Adrenal gland (tissue), 12 donors: ENCODE measurements around the gene PSTK. TPM values are rescaled to one million over a fixed set of nuclear protein-coding genes. Genes with fewer than 3 reads are reported as not detected.

ENCODE experiments used
- DNase-seq, 7 donors: peaks; one replicate each; pipeline ENCODE4 v3.0.0-alpha.2; 2019 to 2020
- H3K27ac ChIP-seq, 5 donors: fragments of 200-600 bp; sonication (generic) in 4 of 5; 1 replicate in 3 of 5; 2 replicates in 2 of 5; pipeline versions ENCODE4 v1.5.1 to v1.8.0; 2016 to 2020; ENCODE audit warnings: mild to moderate bottlenecking in 1 of 5
- H3K27me3 ChIP-seq: fragments of 200-600 bp; 2 replicates; pipeline ENCODE4 v1.8.0; 2021
- H3K36me3 ChIP-seq, 2 donors: fragments of 200-600 bp; replicated peaks in 1 of 2; 1 replicate in 1 of 2; 2 replicates in 1 of 2; pipeline versions ENCODE4 v1.5.1 to v1.8.0; 2018 to 2022
- H3K4me1 ChIP-seq, 2 donors: fragments of 200-600 bp; replicated peaks in 1 of 2; 1 replicate in 1 of 2; 2 replicates in 1 of 2; pipeline versions ENCODE4 v1.5.1 to v1.8.0; 2018 to 2021
- H3K4me3 ChIP-seq, 4 donors: fragments of 200-600 bp; sonication (generic) in 3 of 4; one replicate each; pipeline ENCODE4 v1.5.1; 2016 to 2018
- H3K9me3 ChIP-seq, 3 donors: fragments of 200-600 bp; sonication (generic) in 1 of 3; replicated peaks in 1 of 3; 1 replicate in 2 of 3; 2 replicates in 1 of 3; pipeline versions ENCODE4 v1.5.1 to v1.8.0; 2016 to 2021
- CTCF ChIP-seq, 6 experiments: fragments of 450-650 bp in 4 of 6; fragments of 200-600 bp in 2 of 6; sonication (generic) in 1 of 6; IDR thresholded peaks; 1 replicate in 5 of 6; 2 replicates in 1 of 6; pipeline versions ENCODE4 v1.5.1 to v1.8.0; 2016 to 2021; ENCODE audit warnings: antibody characterized with exemption in 6 of 6, mild to moderate bottlenecking in 2 of 6, moderate library complexity in 1 of 6
- POLR2A ChIP-seq, 2 donors: fragments of 450-650 bp; IDR thresholded peaks; one replicate each; pipeline ENCODE4 v1.6.1; 2017; ENCODE audit warnings: antibody characterized with exemption in 2 of 2, mild to moderate bottlenecking in 2 of 2, moderate library complexity in 1 of 2
- WGBS, 4 donors: extraction: QIAGEN DNeasy Blood & Tissue Kit in 2 of 4; methylation state at CpG; one replicate each; pipeline versions ENCODE4 v1.1.5 to v1.1.7; 2013 to 2017; 5-methylcytosine and 5-hydroxymethylcytosine counted together
- intact Hi-C, 2 donors: fragments of 100-400 bp; cut with DNase I; formaldehyde crosslinking; loops; one replicate each; pipeline versions ENCODE4 v1.14.1 to v1.15.0; 2022 to 2023
- polyA plus RNA-seq, 3 donors: library from polyadenylated mRNA; stranded (reverse); fragments of 200-250 nt in 2 of 3; fragments of 350-450 nt in 1 of 3; fragmentation: Illumina TruSeq in 1 of 3; extraction: RNeasy Lipid Tissue Mini Kit (QIAGEN cat#74804) in 1 of 3; gene quantifications; one replicate each; pipeline ENCODE4 v1.2.3, GENCODE V29; 2013 to 2014
- total RNA-seq, 9 donors: library from RNA; depleted of rRNA in 4 of 9; stranded (reverse); fragments of >200 nt in 4 of 9; fragments of 120-200 nt in 1 of 9; fragmentation: NEBNext Ultra II Directional in 1 of 9; extraction: Animal tissue kit (Norgen Biotek cat#: 25700) in 1 of 9; gene quantifications; one replicate each; pipeline versions ENCODE4 v1.1.0 to v1.2.4, GENCODE V29; 2013 to 2023
- donor health status: healthy with polysubstance abuse.
- donor health status: Bipolar disorder and iron deficiency.
- donor health status: DM: yes; HTN: yes; CAD: no.
- donor health status: DM: no; HTN: no; CAD: no.
- donor health status: DM: no; HTN: no; CAD: no.
- donor health status: DM: yes; HTN: yes; CAD: no.

Gene PSTK
- total and polyA plus RNA-seq, 12 donors: 2.1 to 9.0 (median 6.3) TPM

GRCh38 chr10:122990278-122990677, 10.1 kb downstream of the PSTK start:
- H3K4me1 ChIP-seq: no peaks in the 10 kb centered on the region
- H3K27me3 ChIP-seq: no peaks in the 10 kb centered on the region
- peaks cover 0 to 13% of the 10 kb centered on the region in 2 donors for H3K36me3 ChIP-seq
- intact Hi-C loops: no loop called here
- no peak overlapping the region for H3K4me3 ChIP-seq
- WGBS, 4 donors: 51 to 57% (median 55%) methylated on average over 5 of the region's 5 CpGs
- TF ChIP-seq CTCF (IDR thresholded peaks at IDR 0.05) (no peak), POLR2A (IDR thresholded peaks at IDR 0.05) (no peak)
- no peak overlapping the region for H3K27ac ChIP-seq
- DNase-seq: no peak
- no peaks in the 10 kb centered on the region for H3K9me3 ChIP-seq

- Histone ChIP-seq H3K27ac (no peak overlapping the region), H3K4me3 (no peak overlapping the region), H3K9me3 (no peaks in the 10 kb centered on the region), H3K27me3 (no peaks in the 10 kb centered on the region), H3K36me3 (peaks cover 0 to 21% of the 10 kb centered on the region in 2 donors), H3K4me1 (no peaks in the 10 kb centered on the region)
- TF ChIP-seq POLR2A (IDR thresholded peaks at IDR 0.05): no peak
- no peak for TF ChIP-seq CTCF (IDR thresholded peaks at IDR 0.05)
- no peak for DNase-seq
- WGBS, 4 donors: 70 to 88% (median 78%) methylated on average over 1 of the region's 1 CpG
- intact Hi-C loops: no loop called here
Observed at GRCh38 chr10:122992031-122992585, 11.9 kb downstream of the PSTK start.

GRCh38 chr10:122993797-122994336, 13.7 kb downstream of the PSTK start:
- 94 to 100% (median 95%) methylated on average over 5 to 6 of the region's 6 CpGs for WGBS, 4 donors
- H3K4me3 ChIP-seq: no peak overlapping the region
- no peak overlapping the region for H3K27ac ChIP-seq
- H3K27me3 ChIP-seq: no peaks in the 10 kb centered on the region
- DNase-seq: no peak
- intact Hi-C loops: no loop called here
- H3K36me3 ChIP-seq: peaks cover 0 to 21% of the 10 kb centered on the region in 2 donors
- TF ChIP-seq POLR2A (IDR thresholded peaks at IDR 0.05): no peak
- no peak for TF ChIP-seq CTCF (IDR thresholded peaks at IDR 0.05)
- no peaks in the 10 kb centered on the region for H3K9me3 ChIP-seq
- H3K4me1 ChIP-seq: peaks cover 0 to 2% of the 10 kb centered on the region in 2 donors

- no peaks in the 10 kb centered on the region for H3K9me3 ChIP-seq
- 96 to 100% (median 97%) methylated on average over 4 of the region's 4 CpGs for WGBS, 4 donors
- no peak overlapping the region for H3K27ac ChIP-seq
- no peaks in the 10 kb centered on the region for H3K27me3 ChIP-seq
- peaks cover 0 to 21% of the 10 kb centered on the region in 2 donors for H3K36me3 ChIP-seq
- no peak overlapping the region for H3K4me3 ChIP-seq
- peaks cover 0 to 4% of the 10 kb centered on the region in 2 donors for H3K4me1 ChIP-seq
- intact Hi-C loops: no loop called here
- TF ChIP-seq POLR2A (IDR thresholded peaks at IDR 0.05) (no peak), CTCF (IDR thresholded peaks at IDR 0.05) (no peak)
- no peak for DNase-seq
Observed at GRCh38 chr10:122995936-122996335, 15.7 kb downstream of the PSTK start.
